UCSD-AML1 (cell line): Measurements from ENCODE around the gene SVIL.

Source experiments
- DNase-seq: peaks from one replicate; lab custom pipeline; 2025; ENCODE audit not compliant: unreplicated experiment; lab: John Stamatoyannopoulos, UW

Gene SVIL

GRCh38 chr10:29431711-29432110, 203.1 kb downstream of the SVIL start:
- DNase-seq = no peak

- no peak for DNase-seq
Observed at GRCh38 chr10:29430101-29430500, 204.7 kb downstream of the SVIL start.

- no peak for DNase-seq
Observed at GRCh38 chr10:29428486-29428885, 206.3 kb downstream of the SVIL start.

- DNase-seq = no peak
Observed at GRCh38 chr10:29427667-29428066, 207.1 kb downstream of the SVIL start.

- DNase-seq = no peak
Observed at GRCh38 chr10:29426420-29426819, 208.4 kb downstream of the SVIL start.

- DNase-seq = no peak
Observed at GRCh38 chr10:29424017-29424416, 210.8 kb downstream of the SVIL start.

- no peak for DNase-seq
Observed at GRCh38 chr10:29420744-29421143, 214.0 kb downstream of the SVIL start.

GRCh38 chr10:29417324-29417723, 217.4 kb downstream of the SVIL start:
- no peak for DNase-seq

- DNase-seq = no peak
Observed at GRCh38 chr10:29415876-29416275, 218.9 kb downstream of the SVIL start.

- no peak for DNase-seq
Observed at GRCh38 chr10:29414501-29414900, 220.3 kb downstream of the SVIL start.

GRCh38 chr10:29412485-29412884, 222.3 kb downstream of the SVIL start:
- no peak for DNase-seq

GRCh38 chr10:29411666-29412315, 223.0 kb downstream of the SVIL start:
- no peak for DNase-seq

GRCh38 chr10:29409241-29410054, 225.3 kb downstream of the SVIL start:
- peak; percentile 84 for DNase-seq

- no peak for DNase-seq
Observed at GRCh38 chr10:29408847-29409240, 225.9 kb downstream of the SVIL start.
